Femur (tissue), 1 donor: ENCODE measurements around the gene SLC1A2.

Source experiments
- DNase-seq: peaks from one replicate; pipeline ENCODE4 v3.0.0-alpha.2; 2017

SLC1A2 gene

GRCh38 chr11:35262735-35263134, 156.6 kb downstream of the SLC1A2 start:
- no peak for DNase-seq

- DNase-seq: no peak
These were observed 157.3 kb downstream of the SLC1A2 start for GRCh38 chr11:35262056-35262455.

- DNase-seq: no peak
These were observed 158.2 kb downstream of the SLC1A2 start for GRCh38 chr11:35261197-35261596.

- no peak for DNase-seq
These were observed 158.9 kb downstream of the SLC1A2 start for GRCh38 chr11:35260342-35260985.

GRCh38 chr11:35259529-35259928, 159.8 kb downstream of the SLC1A2 start:
- no peak for DNase-seq

GRCh38 chr11:35257281-35257680, 162.1 kb downstream of the SLC1A2 start:
- DNase-seq: no peak

- no peak for DNase-seq
These were observed 163.1 kb downstream of the SLC1A2 start for GRCh38 chr11:35256296-35256695.

GRCh38 chr11:35255514-35255913, 163.8 kb downstream of the SLC1A2 start:
- no peak for DNase-seq

GRCh38 chr11:35253237-35253636, 166.1 kb downstream of the SLC1A2 start:
- no peak for DNase-seq

GRCh38 chr11:35250621-35251020, 168.7 kb downstream of the SLC1A2 start:
- DNase-seq: no peak

GRCh38 chr11:35250192-35250591, 169.2 kb downstream of the SLC1A2 start:
- DNase-seq: no peak

GRCh38 chr11:35248558-35249323, 170.6 kb downstream of the SLC1A2 start:
- no peak for DNase-seq

GRCh38 chr11:35247863-35248262, 171.5 kb downstream of the SLC1A2 start:
- DNase-seq: no peak

- no peak for DNase-seq
These were observed 171.9 kb downstream of the SLC1A2 start for GRCh38 chr11:35247428-35247827.

- DNase-seq: no peak
These were observed 172.6 kb downstream of the SLC1A2 start for GRCh38 chr11:35246745-35247144.

- no peak for DNase-seq
These were observed 173.6 kb downstream of the SLC1A2 start for GRCh38 chr11:35245786-35246185.

- no peak for DNase-seq
These were observed 174.3 kb downstream of the SLC1A2 start for GRCh38 chr11:35245056-35245455.

GRCh38 chr11:35243774-35244173, 175.6 kb downstream of the SLC1A2 start:
- no peak for DNase-seq

- no peak for DNase-seq
These were observed 176.7 kb downstream of the SLC1A2 start for GRCh38 chr11:35242412-35243242.

GRCh38 chr11:35241531-35241930, 177.8 kb downstream of the SLC1A2 start:
- DNase-seq: no peak

GRCh38 chr11:35241083-35241482, 178.3 kb downstream of the SLC1A2 start:
- no peak for DNase-seq

GRCh38 chr11:35239471-35240075, 179.8 kb downstream of the SLC1A2 start:
- no peak for DNase-seq

- DNase-seq: no peak
These were observed 180.5 kb downstream of the SLC1A2 start for GRCh38 chr11:35238882-35239281.
